ENCODE data around the gene PER2. TPM values are rescaled to one million over a fixed set of nuclear protein-coding genes. Genes with fewer than 3 reads are reported as not detected.

Gene PER2
- total and polyA plus RNA-seq, 9 of the 15 experiments (the other 6 are each of a cell fraction or from before 2014, with no cell fraction given) = 1.1 to 10.3 (median 2.9) TPM

GRCh38 chr2:238239543-238239862 is 48.9 kb downstream of the PER2 start (continued):
- no peak for TF ChIP-seq ZNF444 (CRISPR knock-in tag; IDR thresholded peaks at IDR 0.05)
- TF ChIP-seq RREB1 (CRISPR knock-in tag; IDR thresholded peaks at IDR 0.05) = no peak
- TF ChIP-seq, protein P1, sequence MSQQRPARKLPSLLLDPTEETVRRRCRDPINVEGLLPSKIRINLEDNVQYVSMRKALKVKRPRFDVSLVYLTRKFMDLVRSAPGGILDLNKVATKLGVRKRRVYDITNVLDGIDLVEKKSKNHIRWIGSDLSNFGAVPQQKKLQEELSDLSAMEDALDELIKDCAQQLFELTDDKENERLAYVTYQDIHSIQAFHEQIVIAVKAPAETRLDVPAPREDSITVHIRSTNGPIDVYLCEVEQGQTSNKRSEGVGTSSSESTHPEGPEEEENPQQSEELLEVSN (IDR thresholded peaks at IDR 0.05; ENCODE audit: borderline replicate concordance in 1 of 2, extremely low read depth in 1 of 2, insufficient read depth in 1 of 2, insufficient read length in 1 of 2, low read depth in 1 of 2, low read length in 1 of 2, poor library complexity in 1 of 2, severe bottlenecking in 1 of 2) = peak in 1 of 2 experiments; percentile 7
- no peak for TF ChIP-seq ATF7 (IDR thresholded peaks at IDR 0.05)
- no peak for TF ChIP-seq HMG20A (CRISPR knock-in tag; conservative IDR thresholded peaks at IDR 0.05)
- 0 out of 2 replicates have a peak, but pooled peaks have one; percentile 41 for TF ChIP-seq ZBTB1 (CRISPR knock-in tag; IDR thresholded peaks at IDR 0.05; ENCODE audit: borderline replicate concordance, low read depth)
- TF ChIP-seq, protein P2, sequence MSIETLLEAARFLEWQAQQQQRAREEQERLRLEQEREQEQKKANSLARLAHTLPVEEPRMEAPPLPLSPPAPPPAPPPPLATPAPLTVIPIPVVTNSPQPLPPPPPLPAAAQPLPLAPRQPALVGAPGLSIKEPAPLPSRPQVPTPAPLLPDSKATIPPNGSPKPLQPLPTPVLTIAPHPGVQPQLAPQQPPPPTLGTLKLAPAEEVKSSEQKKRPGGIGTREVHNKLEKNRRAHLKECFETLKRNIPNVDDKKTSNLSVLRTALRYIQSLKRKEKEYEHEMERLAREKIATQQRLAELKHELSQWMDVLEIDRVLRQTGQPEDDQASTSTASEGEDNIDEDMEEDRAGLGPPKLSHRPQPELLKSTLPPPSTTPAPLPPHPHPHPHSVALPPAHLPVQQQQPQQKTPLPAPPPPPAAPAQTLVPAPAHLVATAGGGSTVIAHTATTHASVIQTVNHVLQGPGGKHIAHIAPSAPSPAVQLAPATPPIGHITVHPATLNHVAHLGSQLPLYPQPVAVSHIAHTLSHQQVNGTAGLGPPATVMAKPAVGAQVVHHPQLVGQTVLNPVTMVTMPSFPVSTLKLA (conservative IDR thresholded peaks at IDR 0.05) = no peak

All from K562 (cell line).